OCI-LY1 (cell line): ENCODE results near the gene SLC24A3.

Experiments used
- EZH2 ChIP-seq: fragments of 200-600 bp; sonication (generic), shearing (Covaris generic); IDR thresholded peaks from 2 replicates; pipeline ENCODE4 v1.8.0; 2017; ENCODE audit warnings: borderline replicate concordance, mixed run types, mild to moderate bottlenecking, antibody characterized with exemption, low read length, moderate library complexity, mixed read lengths
- TF ChIP-seq, protein P1 (sequence below): fragments of 200-600 bp; sonication (generic), shearing (Covaris generic); IDR thresholded peaks from 2 replicates; pipeline ENCODE4 v1.5.1; 2017; ENCODE audit warnings: mild to moderate bottlenecking, antibody characterized with exemption, low read length, moderate library complexity, mixed read lengths

DNA sequence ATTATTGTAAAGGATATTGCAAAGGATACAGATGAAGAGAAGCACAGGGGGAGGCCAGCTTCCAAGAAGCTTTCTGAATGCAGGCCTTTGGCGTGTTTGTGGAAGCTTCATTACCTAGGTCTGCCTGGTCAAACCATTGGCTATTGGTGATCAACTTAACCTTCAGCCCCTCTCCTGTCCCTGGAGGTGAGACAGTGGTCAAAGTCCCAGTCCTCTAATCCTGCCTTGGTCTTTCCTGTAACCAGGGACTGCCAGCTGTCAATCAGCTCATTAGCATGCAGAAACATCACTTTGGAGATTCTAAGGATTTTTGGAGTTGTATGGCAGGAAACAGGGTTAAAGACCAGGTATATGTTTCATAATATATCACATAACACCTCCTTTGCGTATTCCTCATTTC, 558.6 kb downstream of the SLC24A3 start:
- TF ChIP-seq, protein P1, sequence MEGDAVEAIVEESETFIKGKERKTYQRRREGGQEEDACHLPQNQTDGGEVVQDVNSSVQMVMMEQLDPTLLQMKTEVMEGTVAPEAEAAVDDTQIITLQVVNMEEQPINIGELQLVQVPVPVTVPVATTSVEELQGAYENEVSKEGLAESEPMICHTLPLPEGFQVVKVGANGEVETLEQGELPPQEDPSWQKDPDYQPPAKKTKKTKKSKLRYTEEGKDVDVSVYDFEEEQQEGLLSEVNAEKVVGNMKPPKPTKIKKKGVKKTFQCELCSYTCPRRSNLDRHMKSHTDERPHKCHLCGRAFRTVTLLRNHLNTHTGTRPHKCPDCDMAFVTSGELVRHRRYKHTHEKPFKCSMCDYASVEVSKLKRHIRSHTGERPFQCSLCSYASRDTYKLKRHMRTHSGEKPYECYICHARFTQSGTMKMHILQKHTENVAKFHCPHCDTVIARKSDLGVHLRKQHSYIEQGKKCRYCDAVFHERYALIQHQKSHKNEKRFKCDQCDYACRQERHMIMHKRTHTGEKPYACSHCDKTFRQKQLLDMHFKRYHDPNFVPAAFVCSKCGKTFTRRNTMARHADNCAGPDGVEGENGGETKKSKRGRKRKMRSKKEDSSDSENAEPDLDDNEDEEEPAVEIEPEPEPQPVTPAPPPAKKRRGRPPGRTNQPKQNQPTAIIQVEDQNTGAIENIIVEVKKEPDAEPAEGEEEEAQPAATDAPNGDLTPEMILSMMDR, result no peak
- TF ChIP-seq EZH2, result no peak
